GM12878 (cell line): ENCODE results near the gene RICTOR.

Experiments used
- JUND ChIP-seq: IDR thresholded peaks from 2 replicates; pipeline ENCODE4 v1.6.1; 2012; ENCODE audit warnings: low read depth, mild to moderate bottlenecking, low read length, improper control_type of control experiment, moderate library complexity
- POLR2A ChIP-seq: IDR thresholded peaks from 2 replicates; pipeline ENCODE4 v1.6.1; 2011; ENCODE audit warnings: low read depth, mild to moderate bottlenecking, low read length
- POLR2AphosphoS2 ChIP-seq: IDR thresholded peaks from 2 replicates; pipeline ENCODE4 v1.6.1; 2011; ENCODE audit warnings: low read depth, mild to moderate bottlenecking, low read length, improper control_type of control experiment, moderate library complexity

- TF ChIP-seq JUND, result no peak
- no peak for TF ChIP-seq POLR2A
- no peak for TF ChIP-seq POLR2AphosphoS2
Observed at GRCh38 chr5:38999037-38999436, 75.2 kb downstream of the RICTOR start.
